K562 (cell line): ENCODE results near the gene WNT3. TPM values are rescaled to one million over a fixed set of nuclear protein-coding genes. Genes with fewer than 3 reads are reported as not detected.

Experiments used
- ATAC-seq: fragments of 200-7000 bp; cut with Tn5 transposase; 3 replicates; pipeline ENCODE4 v1.9.1; 2020; ENCODE audit warnings: moderate library complexity
- BruUV-seq: library from RNA; stranded (reverse); fragments of 400-500 nt; replicated peaks from 2 replicates; lab custom pipeline; 2021; lab: Mats Ljungman, UMichigan
- CTCF ChIA-PET: fragments of 300-600 bp; formaldehyde crosslinking; extraction: SDS; loops from one replicate; lab custom pipeline; 2021; ENCODE audit warnings: low intra/inter-chr PET ratio; lab: Yijun Ruan, JAX
- POLR2A ChIA-PET: fragments of 300-600, 350-650 bp; sonication (Branson Sonifier 250); formaldehyde crosslinking; extraction: SDS; loops from one replicate; lab custom pipeline; 2021; ENCODE audit warnings: antibody characterized with exemption, inconsistent platforms; lab: Yijun Ruan, JAX
- DNase-seq, 4 experiments: peaks; one replicate each; pipeline versions ENCODE4 v3.0.0 to v3.0.0-alpha.2; 2011 to 2018; ENCODE audit warnings: low spot score in 3 of 4, mixed read lengths in 3 of 4; ENCODE audit errors: extremely low read depth in 1 of 4
- FAIRE-seq: peaks from 2 replicates; lab custom pipeline; 2011; peaks lifted over from hg19 to GRCh38; lab: Jason Lieb, UNC
- H2AFZ ChIP-seq: 2 replicates; pipeline ENCODE4 v1.6.0; 2011; ENCODE audit warnings: low read depth, low read length, control low read depth, inconsistent platforms
- H3K27ac ChIP-seq: fragments of 200-600 bp; 3 replicates; pipeline ENCODE4 v1.8.0; 2011; ENCODE audit warnings: low read depth, mild to moderate bottlenecking, control low read depth, inconsistent platforms, low read length, moderate library complexity, mixed read lengths; ENCODE audit errors: extremely low read depth
- H3K27me3 ChIP-seq, 2 experiments: fragments of 300-600 bp in 1 of 2; 2 replicates in 1 of 2; 3 replicates in 1 of 2; pipeline versions ENCODE4 v1.6.0 to v1.8.0; 2011; ENCODE audit warnings: inconsistent platforms in 2 of 2, low read length in 2 of 2, mild to moderate bottlenecking in 1 of 2, mixed read lengths in 1 of 2, moderate library complexity in 1 of 2; ENCODE audit not compliant: control insufficient read depth in 2 of 2, insufficient read depth in 2 of 2
- H3K36me3 ChIP-seq: fragments of 300-600 bp; 3 replicates; pipeline ENCODE4 v1.8.0; 2011; ENCODE audit warnings: mild to moderate bottlenecking, low read length, inconsistent platforms; ENCODE audit not compliant: control insufficient read depth, insufficient read depth
- H3K4me1 ChIP-seq, 2 experiments: fragments of 200-600 bp in 1 of 2; replicated peaks in 1 of 2; 2 replicates in 1 of 2; 3 replicates in 1 of 2; pipeline versions ENCODE4 v1.5.1 to v1.8.0; 2011; ENCODE audit warnings: inconsistent platforms in 2 of 2, low read length in 2 of 2, mild to moderate bottlenecking in 1 of 2, mixed read lengths in 1 of 2, moderate library complexity in 1 of 2; ENCODE audit not compliant: control insufficient read depth in 2 of 2, insufficient read depth in 2 of 2
- H3K4me2 ChIP-seq: 2 replicates; pipeline ENCODE4 v1.6.1; 2011; ENCODE audit warnings: low read length, control low read depth, inconsistent platforms, mixed read lengths; ENCODE audit not compliant: insufficient read depth
- H3K4me3 ChIP-seq: fragments of 200-600 bp; sonication (generic), shearing (Covaris generic); 2 replicates; pipeline ENCODE4 v1.5.1; 2016; ENCODE audit warnings: control low read depth, inconsistent platforms
- H3K79me2 ChIP-seq: fragments of 200-600 bp; 3 replicates; pipeline ENCODE4 v1.8.0; 2011; ENCODE audit warnings: low read length, inconsistent platforms; ENCODE audit not compliant: control insufficient read depth, insufficient read depth
- H3K9ac ChIP-seq, 2 experiments: 2 replicates each; pipeline versions ENCODE4 v1.6.0 to v1.6.1; 2011; ENCODE audit warnings: low read depth in 2 of 2, low read length in 2 of 2, control low read depth in 1 of 2, inconsistent platforms in 1 of 2, mild to moderate bottlenecking in 1 of 2, mixed read lengths in 1 of 2; ENCODE audit not compliant: insufficient read depth in 1 of 2
- H3K9me1 ChIP-seq: one replicate; pipeline ENCODE4 v1.6.0; 2011; ENCODE audit warnings: inconsistent platforms, mild to moderate bottlenecking, low read length, moderate library complexity; ENCODE audit not compliant: control insufficient read depth, insufficient read depth
- H3K9me3 ChIP-seq: replicated peaks from 2 replicates; pipeline ENCODE4 v1.5.1; 2011; ENCODE audit warnings: low read depth, low read length, inconsistent platforms; ENCODE audit not compliant: control insufficient read depth, insufficient read depth
- H4K20me1 ChIP-seq: replicated peaks from 2 replicates; pipeline ENCODE4 v1.6.1; 2011; ENCODE audit warnings: low read length, inconsistent platforms, mixed read lengths; ENCODE audit not compliant: control insufficient read depth, insufficient read depth
- BCOR ChIP-seq: fragments of 450-650 bp; IDR thresholded peaks from 2 replicates; pipeline ENCODE4 v1.6.1; 2016
- CHAMP1 ChIP-seq: fragments of 450-650 bp; IDR thresholded peaks from 2 replicates; pipeline ENCODE4 v1.6.1; 2016; ENCODE audit warnings: mild to moderate bottlenecking
- MYBL2 ChIP-seq, 2 experiments: fragments of 450-650 bp in 1 of 2; sonication (generic) in 1 of 2; formaldehyde crosslinking in 1 of 2; IDR thresholded peaks; 2 replicates each; pipeline versions ENCODE4 v1.6.1 to v1.8.1; 2017 to 2022; ENCODE audit warnings: borderline replicate concordance in 1 of 2, inconsistent platforms in 1 of 2, low read depth in 1 of 2, mild to moderate bottlenecking in 1 of 2, missing genetic modification reagents in 1 of 2, moderate library complexity in 1 of 2
- NR0B1 ChIP-seq: fragments of 450-650 bp; IDR thresholded peaks from one replicate; pipeline ENCODE4 v1.6.1; 2018; ENCODE audit warnings: mild to moderate bottlenecking, moderate library complexity; ENCODE audit not compliant: partially characterized antibody
- RBM25 ChIP-seq: fragments of 200-400 bp; formaldehyde crosslinking; IDR thresholded peaks from 2 replicates; pipeline ENCODE4 v1.6.1; 2018; ENCODE audit warnings: low read length, low read depth, moderate library complexity; ENCODE audit not compliant: severe bottlenecking
- ZFP36 ChIP-seq: fragments of 150-350 bp; IDR thresholded peaks from 2 replicates; pipeline ENCODE4 v1.6.1; 2018; ENCODE audit warnings: low read length, low read depth; ENCODE audit not compliant: partially characterized antibody
- ZNF57 ChIP-seq: fragments of 450-650 bp; formaldehyde crosslinking; IDR thresholded peaks from 2 replicates; pipeline ENCODE4 v1.4.0; 2020; ENCODE audit warnings: mild to moderate bottlenecking, moderate library complexity
- ZNF785 ChIP-seq: fragments of 250-450 bp; sonication (Bioruptor Pico); IDR thresholded peaks from 2 replicates; pipeline ENCODE4 v1.4.0; 2020; ENCODE audit warnings: mild to moderate bottlenecking
- WGBS: fragments of 100-300 bp; shearing (Covaris generic); methylation state at CpG from one replicate; pipeline ENCODE4 v1.1.6; 2016; ENCODE audit warnings: low coverage, mixed read lengths; ENCODE audit not compliant: insufficient coverage; ENCODE audit errors: missing lambda C conversion rate; 5-methylcytosine and 5-hydroxymethylcytosine counted together
- in situ Hi-C: fragments of 300-500 bp; cut with MboI; formaldehyde crosslinking; loops from 4 replicates; pipeline ENCODE4 v1.15.0; 2018; ENCODE audit warnings: inconsistent platforms, mixed read lengths
- intact Hi-C: fragments of 100-400 bp; cut with micrococcal nuclease; formaldehyde crosslinking; loops from 2 replicates; pipeline ENCODE4 v1.14.2; 2022
- polyA plus RNA-seq, 8 experiments: library from polyadenylated mRNA; depleted of rRNA in 4 of 8; stranded (reverse) in 5 of 8; unstranded in 3 of 8; fragments of >200 nt; fragmentation: Nextera tagmentation in 2 of 8; fragmentation: Illumina TruSeq in 1 of 8; extraction: Ambion mirVana in 2 of 8; extraction: Trizol in 1 of 8; gene quantifications; 2 replicates each; pipeline versions ENCODE4 v1.2.1 to v1.2.3, GENCODE V29; 2011 to 2014; ENCODE audit warnings: inconsistent platforms in 1 of 8, missing spikeins in 1 of 8
- total RNA-seq, 7 experiments: library from RNA; depleted of rRNA in 6 of 7; stranded (reverse); fragments of >200 nt in 6 of 7; fragmentation: Illumina TruSeq in 2 of 7; extraction: Trizol in 2 of 7; gene quantifications; 2 replicates each; pipeline versions ENCODE4 v1.2.1 to v1.2.3, GENCODE V29; 2011 to 2021; ENCODE audit warnings: low replicate concordance in 1 of 7

WNT3 gene
- total and polyA plus RNA-seq, 9 of the 15 experiments (the other 6 are each of a cell fraction or from before 2014, with no cell fraction given) = 1.5 to 6.1 (median 3.3) TPM

GRCh38 chr17:46776298-46777005, 42.0 kb downstream of the WNT3 start:
- Histone ChIP-seq H3K27ac (no peak overlapping the region), H2AFZ (no peak overlapping the region), H3K36me3 (no peaks in the 10 kb centered on the region), H3K27me3 (no peaks in the 10 kb centered on the region), H3K9me3 (no peaks in the 10 kb centered on the region), H3K79me2 (no peaks in the 10 kb centered on the region), H4K20me1 (no peaks in the 10 kb centered on the region), H3K4me1 (peaks cover 33 to 61% of the 10 kb centered on the region in 2 experiments; a peak in 4 of 5 replicates), H3K4me3 (no peak overlapping the region), H3K9me1 (no peaks in the 10 kb centered on the region), H3K4me2 (no peak overlapping the region), H3K9ac (no peak overlapping the region)
- in situ Hi-C loops (no loop called here), intact Hi-C loops (no loop called here)
- DNase-seq (no peak), FAIRE-seq (no peak), ATAC-seq (no peak)
- 69% methylated on average over 11 of the region's 12 CpGs for WGBS
- no TSS peak for BruUV-seq
- CTCF ChIA-PET = no interaction called here
- POLR2A ChIA-PET = interaction anchor here (1.1 to 2.5 kb wide), 2 partner anchors 11 to 13 kb away, joined by 4 to 7 read pairs; no protein-coding TSS in a partner anchor
- peak; percentile 65 for TF ChIP-seq RBM25
- no peak for TF ChIP-seq ZNF785 (CRISPR knock-in tag)
- TF ChIP-seq CHAMP1 = no peak
- peak; percentile 66; the same call in 1 of the 2 replicates for TF ChIP-seq BCOR
- no peak for TF ChIP-seq NR0B1
- TF ChIP-seq MYBL2 (IDR thresholded peaks at IDR 0.05; ENCODE audit: low read depth) = no peak
- no peak for TF ChIP-seq MYBL2 (CRISPR knock-in tag; IDR thresholded peaks at IDR 0.05; ENCODE audit: borderline replicate concordance)
- no peak for TF ChIP-seq ZFP36
- TF ChIP-seq ZNF57 (CRISPR knock-in tag) = no peak
